WTC11 (cell line): ENCODE measurements around the gene PAK6. TPM values are rescaled to one million over a fixed set of nuclear protein-coding genes. Genes with fewer than 3 reads are reported as not detected.

ENCODE experiments used
- ATAC-seq: fragments of 200-7000 bp; cut with Tn5 transposase; 2 replicates; pipeline ENCODE4 v1.10.0; 2021; ENCODE audit warnings: mild to moderate bottlenecking, moderate library complexity
- CTCF ChIA-PET: fragments of 300-600 bp; sonication (Branson Sonifier 250); formaldehyde crosslinking; loops from one replicate; lab custom pipeline; 2021; ENCODE audit warnings: antibody characterized with exemption; lab: Charles Lee
- POLR2A ChIA-PET: fragments of 350-600 bp; sonication (Branson Sonifier 250); formaldehyde crosslinking; loops from one replicate; lab custom pipeline; 2021; ENCODE audit warnings: antibody characterized with exemption; lab: Charles Lee
- DNase-seq: peaks from one replicate; pipeline ENCODE4 v3.0.0; 2021; ENCODE audit warnings: low spot score
- H3K27ac Mint-ChIP-seq: 2 replicates; pipeline ENCODE4 v1.8.0; 2021; ENCODE audit warnings: mixed read lengths
- H3K27me3 Mint-ChIP-seq: 2 replicates; pipeline ENCODE4 v1.8.0; 2021; ENCODE audit warnings: low read depth, mild to moderate bottlenecking, moderate library complexity, mixed read lengths
- H3K36me3 Mint-ChIP-seq: 2 replicates; pipeline ENCODE4 v1.8.0; 2021; ENCODE audit warnings: mixed read lengths
- H3K4me1 Mint-ChIP-seq: 2 replicates; pipeline ENCODE4 v1.8.0; 2022; ENCODE audit warnings: mixed read lengths
- H3K4me3 Mint-ChIP-seq: 2 replicates; pipeline ENCODE4 v1.8.0; 2021; ENCODE audit warnings: mild to moderate bottlenecking, moderate library complexity, mixed read lengths
- H3K9me3 Mint-ChIP-seq: 2 replicates; pipeline ENCODE4 v1.8.0; 2021; ENCODE audit warnings: mixed read lengths
- ATF2 ChIP-seq: sonication (generic); formaldehyde crosslinking; IDR thresholded peaks from 2 replicates; pipeline ENCODE4 v1.8.1; 2022; ENCODE audit warnings: low read depth, missing genetic modification reagents, borderline replicate concordance
- CREM ChIP-seq: sonication (generic); formaldehyde crosslinking; IDR thresholded peaks from 2 replicates; pipeline ENCODE4 v1.8.1; 2022; ENCODE audit warnings: mild to moderate bottlenecking, missing genetic modification reagents, moderate library complexity
- EMX1 ChIP-seq: fragments of 250-450 bp; sonication (Bioruptor Pico); IDR thresholded peaks from 2 replicates; pipeline ENCODE4 v1.8.0; 2021; ENCODE audit warnings: mild to moderate bottlenecking
- ESRRA ChIP-seq: sonication (generic); formaldehyde crosslinking; IDR thresholded peaks from 2 replicates; pipeline ENCODE4 v1.8.1; 2022; ENCODE audit warnings: mild to moderate bottlenecking, missing genetic modification reagents, borderline replicate concordance
- FOXP1 ChIP-seq: sonication (generic); formaldehyde crosslinking; IDR thresholded peaks from 2 replicates; pipeline ENCODE4 v1.8.0; 2022; ENCODE audit warnings: missing genetic modification reagents, mild to moderate bottlenecking, moderate library complexity, borderline replicate concordance
- FOXP4 ChIP-seq: sonication (generic); formaldehyde crosslinking; IDR thresholded peaks from 2 replicates; pipeline ENCODE4 v1.8.0; 2022; ENCODE audit warnings: mild to moderate bottlenecking, missing genetic modification reagents
- GABPB1 ChIP-seq: sonication (generic); formaldehyde crosslinking; IDR thresholded peaks from 2 replicates; pipeline ENCODE4 v1.8.1; 2023; ENCODE audit warnings: mild to moderate bottlenecking, missing genetic modification reagents
- NFE2L1 ChIP-seq: sonication (generic); formaldehyde crosslinking; IDR thresholded peaks from 2 replicates; pipeline ENCODE4 v1.8.1; 2023; ENCODE audit warnings: missing genetic modification reagents
- RORB ChIP-seq: fragments of 250-450 bp; sonication (Bioruptor Pico); IDR thresholded peaks from 2 replicates; pipeline ENCODE4 v1.9.0; 2021; ENCODE audit warnings: mild to moderate bottlenecking
- SMAD3 ChIP-seq: sonication (generic); formaldehyde crosslinking; IDR thresholded peaks from 2 replicates; pipeline ENCODE4 v1.8.0; 2022; ENCODE audit warnings: missing genetic modification reagents, mild to moderate bottlenecking, borderline replicate concordance
- SOX15 ChIP-seq: fragments of 250-450 bp; sonication (Bioruptor Pico); IDR thresholded peaks from 2 replicates; pipeline ENCODE4 v1.9.0; 2021; ENCODE audit warnings: mild to moderate bottlenecking
- SP1 ChIP-seq: sonication (generic); formaldehyde crosslinking; conservative IDR thresholded peaks from 2 replicates; pipeline ENCODE4 v1.8.1; 2022; ENCODE audit warnings: missing genetic modification reagents
- ZNF263 ChIP-seq: sonication (generic); formaldehyde crosslinking; IDR thresholded peaks from 2 replicates; pipeline ENCODE4 v1.8.1; 2022; ENCODE audit warnings: low read depth, mild to moderate bottlenecking, moderate library complexity, missing genetic modification reagents
- ZNF396 ChIP-seq: fragments of 250-450 bp; sonication (Bioruptor Pico); IDR thresholded peaks from 2 replicates; pipeline ENCODE4 v1.8.0; 2021; ENCODE audit warnings: mild to moderate bottlenecking, moderate library complexity, borderline replicate concordance
- ZNF671 ChIP-seq: fragments of 250-450 bp; sonication (Bioruptor Pico); IDR thresholded peaks from 2 replicates; pipeline ENCODE4 v1.8.0; 2021; ENCODE audit warnings: mild to moderate bottlenecking
- total RNA-seq: library from RNA; stranded (reverse); gene quantifications from 3 replicates; pipeline ENCODE4 v1.2.3, GENCODE V29; 2021
- TF ChIP-seq, protein P1 (sequence below): sonication (generic); formaldehyde crosslinking; IDR thresholded peaks from 2 replicates; pipeline ENCODE4 v1.8.1; 2023; ENCODE audit warnings: mild to moderate bottlenecking, missing genetic modification reagents
- TF ChIP-seq, protein P2 (sequence below): sonication (generic); formaldehyde crosslinking; IDR thresholded peaks from 2 replicates; pipeline ENCODE4 v1.8.0; 2022; ENCODE audit warnings: missing genetic modification reagents
- TF ChIP-seq, protein P3 (sequence below): sonication (generic); formaldehyde crosslinking; IDR thresholded peaks from 2 replicates; pipeline ENCODE4 v1.8.0; 2022; ENCODE audit warnings: mild to moderate bottlenecking, missing genetic modification reagents
- TF ChIP-seq, protein P4 (sequence below): sonication (generic); formaldehyde crosslinking; IDR thresholded peaks from 2 replicates; pipeline ENCODE4 v1.8.1; 2023; ENCODE audit warnings: mild to moderate bottlenecking, missing genetic modification reagents

PAK6 gene
- total RNA-seq, 1 experiment from 2014 or later, result 11.7 TPM

DNA sequence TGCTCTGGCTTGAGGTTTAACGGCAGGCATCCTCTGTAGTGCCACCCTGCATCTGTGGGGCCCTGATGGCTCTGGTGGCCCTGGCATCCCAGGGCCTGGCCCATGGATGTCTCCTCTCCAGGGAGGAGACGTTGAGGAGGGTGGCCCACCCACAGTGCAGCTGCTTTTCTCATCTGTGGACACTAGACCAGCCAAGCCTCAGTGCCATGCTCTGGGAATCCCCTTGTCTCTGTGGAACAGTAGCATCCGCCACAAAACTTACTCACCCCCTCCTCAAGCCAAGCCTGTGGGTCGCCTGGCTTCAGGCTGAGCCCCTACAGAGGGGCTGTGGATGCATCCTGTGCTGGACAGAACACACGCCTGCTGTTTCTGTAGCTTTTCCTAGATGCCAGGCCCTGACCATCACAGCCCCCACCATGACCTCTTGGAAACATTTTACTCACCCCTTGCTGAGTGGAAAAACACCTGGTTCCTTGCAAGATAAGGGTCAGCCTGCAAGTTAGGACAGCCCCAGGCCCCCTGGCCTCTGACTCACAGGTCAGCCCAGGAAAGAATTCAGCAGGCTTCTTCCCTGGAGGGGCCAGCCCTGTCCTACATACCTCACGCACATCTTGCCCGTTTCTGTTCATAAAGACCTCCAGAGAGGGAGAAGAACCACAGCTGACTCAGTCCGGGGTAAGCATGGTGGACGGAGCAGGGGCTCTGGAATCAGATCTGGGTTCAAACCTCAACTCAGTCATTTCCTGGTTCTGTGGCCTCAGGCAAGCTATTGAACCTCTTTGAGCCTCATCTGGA is 19.0 kb downstream of the PAK6 start:
- no peak overlapping the region for H3K4me3 Mint-ChIP-seq
- ATAC-seq, result no peak
- CTCF ChIA-PET, result interaction anchor here (0.7 to 15.1 kb wide), 22 partner anchors 11 to 228 kb away, joined by 3 to 224 read pairs (median 6); partner anchors contain the start of genes INAFM2, PAK6 and PLCB2
- POLR2A ChIA-PET, result interaction anchor here (0.9 to 1.6 kb wide), 2 partner anchors 17 to 19 kb away, joined by 4 to 9 read pairs; partner anchors contain the start of gene PAK6
- H3K27ac Mint-ChIP-seq, result no peak overlapping the region
- TF ChIP-seq FOXP1 (CRISPR knock-in tag) (no peak), ZNF671 (no peak), ATF2 (CRISPR knock-in tag) (no peak), EMX1 (CRISPR knock-in tag) (no peak), SMAD3 (no peak)
- TF ChIP-seq, protein P1, sequence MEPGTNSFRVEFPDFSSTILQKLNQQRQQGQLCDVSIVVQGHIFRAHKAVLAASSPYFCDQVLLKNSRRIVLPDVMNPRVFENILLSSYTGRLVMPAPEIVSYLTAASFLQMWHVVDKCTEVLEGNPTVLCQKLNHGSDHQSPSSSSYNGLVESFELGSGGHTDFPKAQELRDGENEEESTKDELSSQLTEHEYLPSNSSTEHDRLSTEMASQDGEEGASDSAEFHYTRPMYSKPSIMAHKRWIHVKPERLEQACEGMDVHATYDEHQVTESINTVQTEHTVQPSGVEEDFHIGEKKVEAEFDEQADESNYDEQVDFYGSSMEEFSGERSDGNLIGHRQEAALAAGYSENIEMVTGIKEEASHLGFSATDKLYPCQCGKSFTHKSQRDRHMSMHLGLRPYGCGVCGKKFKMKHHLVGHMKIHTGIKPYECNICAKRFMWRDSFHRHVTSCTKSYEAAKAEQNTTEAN (CRISPR knock-in tag), result no peak
- H3K27me3 Mint-ChIP-seq, result peaks cover 15% of the 10 kb centered on the region
- no peaks in the 10 kb centered on the region for H3K36me3 Mint-ChIP-seq
- H3K9me3 Mint-ChIP-seq, result no peaks in the 10 kb centered on the region
- peaks cover 29% of the 10 kb centered on the region for H3K4me1 Mint-ChIP-seq
- no peak for DNase-seq

- ATAC-seq (peak; percentile 81), DNase-seq (peak; percentile 71)
- Mint-ChIP-seq H3K27ac (peak overlapping the region; percentile 63; the same call in 1 of the 2 replicates), H3K36me3 (no peaks in the 10 kb centered on the region), H3K4me3 (no peak overlapping the region), H3K27me3 (peaks cover 8% of the 10 kb centered on the region), H3K9me3 (no peaks in the 10 kb centered on the region), H3K4me1 (peaks cover 22% of the 10 kb centered on the region)
- POLR2A ChIA-PET, result interaction anchor here (0.7 to 1.6 kb wide), 3 partner anchors 16 to 211 kb away, joined by 4 to 9 read pairs (median 4); partner anchors contain the start of gene PAK6
- TF ChIP-seq NFE2L1 (CRISPR knock-in tag) (no peak), RORB (CRISPR knock-in tag) (no peak)
- CTCF ChIA-PET, result interaction anchor here (0.7 to 15.1 kb wide), 22 partner anchors 12 to 229 kb away, joined by 3 to 224 read pairs (median 6); partner anchors contain the start of genes INAFM2, PAK6 and PLCB2
Observed at GRCh38 chr15:40258544-40258943, 19.7 kb downstream of the PAK6 start.

DNA sequence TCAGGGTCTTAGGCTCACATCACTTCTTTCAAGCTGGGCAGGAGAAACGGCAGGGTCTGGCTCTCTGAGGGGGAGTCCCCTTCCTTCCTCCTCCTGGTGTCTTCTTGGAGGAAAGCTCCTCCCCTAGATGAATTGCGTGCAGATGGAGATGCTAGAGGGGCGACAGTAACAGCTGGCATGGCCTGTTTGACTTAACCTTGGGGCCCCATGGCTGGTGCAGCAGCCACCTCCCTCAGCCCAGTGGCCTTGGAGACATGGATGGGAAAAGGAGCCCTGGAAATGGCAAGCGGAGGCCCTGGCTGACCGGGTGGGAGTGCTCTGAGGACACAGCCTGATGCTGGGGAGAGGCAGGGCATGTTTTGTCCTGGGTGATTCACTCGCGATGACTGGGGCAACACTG is 20.2 kb downstream of the PAK6 start:
- CTCF ChIA-PET, result interaction anchor here (0.6 to 15.1 kb wide), 20 partner anchors 11 to 229 kb away, joined by 3 to 224 read pairs (median 6); partner anchors contain the start of genes INAFM2 and PAK6
- no peaks in the 10 kb centered on the region for H3K36me3 Mint-ChIP-seq
- H3K27ac Mint-ChIP-seq, result peak overlapping the region; percentile 63; the same call in 1 of the 2 replicates
- peaks cover 3% of the 10 kb centered on the region for H3K27me3 Mint-ChIP-seq
- peaks cover 17% of the 10 kb centered on the region for H3K4me1 Mint-ChIP-seq
- 0 out of 2 replicates have a peak, but pooled peaks have one; percentile 5 for ATAC-seq
- TF ChIP-seq FOXP4 (CRISPR knock-in tag) (no peak), ESRRA (CRISPR knock-in tag) (no peak), SP1 (CRISPR knock-in tag) (no peak), GABPB1 (no peak), ZNF396 (CRISPR knock-in tag) (no peak), SOX15 (CRISPR knock-in tag) (no peak), ZNF263 (no peak), CREM (no peak)
- TF ChIP-seq, protein P2, sequence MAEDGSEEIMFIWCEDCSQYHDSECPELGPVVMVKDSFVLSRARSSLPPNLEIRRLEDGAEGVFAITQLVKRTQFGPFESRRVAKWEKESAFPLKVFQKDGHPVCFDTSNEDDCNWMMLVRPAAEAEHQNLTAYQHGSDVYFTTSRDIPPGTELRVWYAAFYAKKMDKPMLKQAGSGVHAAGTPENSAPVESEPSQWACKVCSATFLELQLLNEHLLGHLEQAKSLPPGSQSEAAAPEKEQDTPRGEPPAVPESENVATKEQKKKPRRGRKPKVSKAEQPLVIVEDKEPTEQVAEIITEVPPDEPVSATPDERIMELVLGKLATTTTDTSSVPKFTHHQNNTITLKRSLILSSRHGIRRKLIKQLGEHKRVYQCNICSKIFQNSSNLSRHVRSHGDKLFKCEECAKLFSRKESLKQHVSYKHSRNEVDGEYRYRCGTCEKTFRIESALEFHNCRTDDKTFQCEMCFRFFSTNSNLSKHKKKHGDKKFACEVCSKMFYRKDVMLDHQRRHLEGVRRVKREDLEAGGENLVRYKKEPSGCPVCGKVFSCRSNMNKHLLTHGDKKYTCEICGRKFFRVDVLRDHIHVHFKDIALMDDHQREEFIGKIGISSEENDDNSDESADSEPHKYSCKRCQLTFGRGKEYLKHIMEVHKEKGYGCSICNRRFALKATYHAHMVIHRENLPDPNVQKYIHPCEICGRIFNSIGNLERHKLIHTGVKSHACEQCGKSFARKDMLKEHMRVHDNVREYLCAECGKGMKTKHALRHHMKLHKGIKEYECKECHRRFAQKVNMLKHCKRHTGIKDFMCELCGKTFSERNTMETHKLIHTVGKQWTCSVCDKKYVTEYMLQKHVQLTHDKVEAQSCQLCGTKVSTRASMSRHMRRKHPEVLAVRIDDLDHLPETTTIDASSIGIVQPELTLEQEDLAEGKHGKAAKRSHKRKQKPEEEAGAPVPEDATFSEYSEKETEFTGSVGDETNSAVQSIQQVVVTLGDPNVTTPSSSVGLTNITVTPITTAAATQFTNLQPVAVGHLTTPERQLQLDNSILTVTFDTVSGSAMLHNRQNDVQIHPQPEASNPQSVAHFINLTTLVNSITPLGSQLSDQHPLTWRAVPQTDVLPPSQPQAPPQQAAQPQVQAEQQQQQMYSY, result no peak
- TF ChIP-seq, protein P3, sequence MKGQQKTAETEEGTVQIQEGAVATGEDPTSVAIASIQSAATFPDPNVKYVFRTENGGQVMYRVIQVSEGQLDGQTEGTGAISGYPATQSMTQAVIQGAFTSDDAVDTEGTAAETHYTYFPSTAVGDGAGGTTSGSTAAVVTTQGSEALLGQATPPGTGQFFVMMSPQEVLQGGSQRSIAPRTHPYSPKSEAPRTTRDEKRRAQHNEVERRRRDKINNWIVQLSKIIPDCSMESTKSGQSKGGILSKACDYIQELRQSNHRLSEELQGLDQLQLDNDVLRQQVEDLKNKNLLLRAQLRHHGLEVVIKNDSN (CRISPR knock-in tag), result no peak
- TF ChIP-seq, protein P4, sequence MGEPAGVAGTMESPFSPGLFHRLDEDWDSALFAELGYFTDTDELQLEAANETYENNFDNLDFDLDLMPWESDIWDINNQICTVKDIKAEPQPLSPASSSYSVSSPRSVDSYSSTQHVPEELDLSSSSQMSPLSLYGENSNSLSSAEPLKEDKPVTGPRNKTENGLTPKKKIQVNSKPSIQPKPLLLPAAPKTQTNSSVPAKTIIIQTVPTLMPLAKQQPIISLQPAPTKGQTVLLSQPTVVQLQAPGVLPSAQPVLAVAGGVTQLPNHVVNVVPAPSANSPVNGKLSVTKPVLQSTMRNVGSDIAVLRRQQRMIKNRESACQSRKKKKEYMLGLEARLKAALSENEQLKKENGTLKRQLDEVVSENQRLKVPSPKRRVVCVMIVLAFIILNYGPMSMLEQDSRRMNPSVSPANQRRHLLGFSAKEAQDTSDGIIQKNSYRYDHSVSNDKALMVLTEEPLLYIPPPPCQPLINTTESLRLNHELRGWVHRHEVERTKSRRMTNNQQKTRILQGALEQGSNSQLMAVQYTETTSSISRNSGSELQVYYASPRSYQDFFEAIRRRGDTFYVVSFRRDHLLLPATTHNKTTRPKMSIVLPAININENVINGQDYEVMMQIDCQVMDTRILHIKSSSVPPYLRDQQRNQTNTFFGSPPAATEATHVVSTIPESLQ (CRISPR knock-in tag), result no peak
- no peak overlapping the region for H3K4me3 Mint-ChIP-seq
- POLR2A ChIA-PET, result interaction anchor here (0.7 to 1.6 kb wide), 3 partner anchors 15 to 211 kb away, joined by 4 to 9 read pairs (median 4); partner anchors contain the start of gene PAK6
- no peak for DNase-seq
- H3K9me3 Mint-ChIP-seq, result no peaks in the 10 kb centered on the region
